HEK293 (cell line): ENCODE results near the gene DSCAML1.
"Not testable (repeated sequence)": the region's sequence is repeated elsewhere in the genome, so short reads cannot be mapped to it uniquely, and the experiment has no call there.

Source experiments
- CTCF ChIA-PET: fragments of 350-600 bp; formaldehyde crosslinking; extraction: SDS; loops from one replicate; lab custom pipeline; 2021; ENCODE audit warnings: antibody characterized with exemption; lab: Yijun Ruan, JAX
- POLR2A ChIA-PET: fragments of 300-600 bp; formaldehyde crosslinking; extraction: SDS; loops from one replicate; lab custom pipeline; 2020; ENCODE audit warnings: antibody characterized with exemption, inconsistent platforms; lab: Yijun Ruan, JAX
- H3K27ac ChIP-seq: fragments of 200-500 bp; sonication (Bioruptor generic); 2 replicates; pipeline ENCODE4 v1.5.1; 2014; ENCODE audit warnings: low read depth, low read length, control low read depth, inconsistent platforms; ENCODE audit errors: extremely low read depth
- H3K36me3 ChIP-seq, 2 experiments: fragments of 200-500 bp in 1 of 2; sonication (Bioruptor generic) in 1 of 2; 1 replicate in 1 of 2; 2 replicates in 1 of 2; pipeline ENCODE4 v1.5.1; 2014 to 2017; ENCODE audit warnings: inconsistent platforms in 2 of 2, low read length in 2 of 2; ENCODE audit not compliant: control insufficient read depth in 2 of 2, insufficient read depth in 1 of 2
- H3K4me1 ChIP-seq: fragments of 200-500 bp; sonication (Bioruptor generic); 2 replicates; pipeline ENCODE4 v1.5.1; 2014; ENCODE audit warnings: mild to moderate bottlenecking, low read length, inconsistent platforms; ENCODE audit not compliant: control insufficient read depth, insufficient read depth
- H3K4me3 ChIP-seq: 2 replicates; pipeline ENCODE4 v1.5.1; 2011; ENCODE audit warnings: low read depth, mild to moderate bottlenecking, control low read depth, low read length, moderate library complexity
- H3K9me3 ChIP-seq: fragments of 200-500 bp; sonication (Bioruptor generic); 2 replicates; pipeline ENCODE4 v1.5.1; 2014; ENCODE audit warnings: low read depth, low read length, inconsistent platforms; ENCODE audit not compliant: control insufficient read depth, insufficient read depth
- AEBP2 ChIP-seq: fragments of 450-650 bp; formaldehyde crosslinking; IDR thresholded peaks from 2 replicates; pipeline ENCODE4 v1.5.1; 2016; ENCODE audit warnings: missing biosample characterization, missing genetic modification characterization, borderline replicate concordance
- GFI1B ChIP-seq: fragments of 450-650 bp; formaldehyde crosslinking; IDR thresholded peaks from 2 replicates; pipeline ENCODE4 v1.5.1; 2016; ENCODE audit warnings: missing biosample characterization, missing genetic modification characterization
- HOXA7 ChIP-seq: sonication (generic); formaldehyde crosslinking; IDR thresholded peaks from 2 replicates; pipeline ENCODE4 v1.8.1; 2022; ENCODE audit warnings: missing genetic modification reagents, borderline replicate concordance
- KLF1 ChIP-seq: fragments of 450-650 bp; formaldehyde crosslinking; IDR thresholded peaks from 2 replicates; pipeline ENCODE4 v1.5.1; 2016; ENCODE audit warnings: missing biosample characterization, missing genetic modification characterization
- OVOL3 ChIP-seq: fragments of 450-650 bp; formaldehyde crosslinking; IDR thresholded peaks from 2 replicates; pipeline ENCODE4 v1.5.1; 2016; ENCODE audit warnings: missing biosample characterization, missing genetic modification characterization
- TCF7L2 ChIP-seq: IDR thresholded peaks from 2 replicates; pipeline ENCODE4 v1.6.1; 2011; ENCODE audit warnings: low read depth, mild to moderate bottlenecking, inconsistent platforms, low read length, moderate library complexity, borderline replicate concordance
- YY1 ChIP-seq: fragments of 450-650 bp; formaldehyde crosslinking; IDR thresholded peaks from 2 replicates; pipeline ENCODE4 v1.5.1; 2018; ENCODE audit warnings: missing biosample characterization, missing genetic modification characterization
- ZBTB7A ChIP-seq: fragments of 450-650 bp; formaldehyde crosslinking; IDR thresholded peaks from 2 replicates; pipeline ENCODE4 v1.5.1; 2016; ENCODE audit warnings: low read depth, missing biosample characterization, missing genetic modification characterization
- ZNF223 ChIP-seq: fragments of 450-650 bp; formaldehyde crosslinking; IDR thresholded peaks from 2 replicates; pipeline ENCODE4 v1.5.1; 2016; ENCODE audit warnings: missing biosample characterization, missing genetic modification characterization
- ZNF311 ChIP-seq: fragments of 450-650 bp; formaldehyde crosslinking; IDR thresholded peaks from 2 replicates; pipeline ENCODE4 v1.5.1; 2017; ENCODE audit warnings: missing biosample characterization, missing genetic modification characterization, borderline replicate concordance
- ZNF324 ChIP-seq: fragments of 450-650 bp; formaldehyde crosslinking; IDR thresholded peaks from 2 replicates; pipeline ENCODE4 v1.5.1; 2016; ENCODE audit warnings: missing biosample characterization, missing genetic modification characterization
- ZNF362 ChIP-seq: fragments of 450-650 bp; formaldehyde crosslinking; IDR thresholded peaks from 2 replicates; pipeline ENCODE4 v1.5.1; 2016; ENCODE audit warnings: missing biosample characterization, missing genetic modification characterization
- ZNF394 ChIP-seq: fragments of 450-650 bp; formaldehyde crosslinking; IDR thresholded peaks from 2 replicates; pipeline ENCODE4 v1.5.1; 2016; ENCODE audit warnings: missing biosample characterization, missing genetic modification characterization, mild to moderate bottlenecking, moderate library complexity, borderline replicate concordance
- ZNF501 ChIP-seq: fragments of 450-650 bp; formaldehyde crosslinking; IDR thresholded peaks from 2 replicates; pipeline ENCODE4 v1.5.1; 2016; ENCODE audit warnings: missing biosample characterization, missing genetic modification characterization
- ZNF561 ChIP-seq: fragments of 450-650 bp; IDR thresholded peaks from 2 replicates; pipeline ENCODE4 v1.5.1; 2018; ENCODE audit warnings: missing biosample characterization, missing genetic modification characterization, borderline replicate concordance
- ZNF621 ChIP-seq: fragments of 450-650 bp; formaldehyde crosslinking; IDR thresholded peaks from 2 replicates; pipeline ENCODE4 v1.5.1; 2017; ENCODE audit warnings: missing biosample characterization, missing genetic modification characterization
- ZNF660 ChIP-seq: fragments of 450-650 bp; IDR thresholded peaks from 2 replicates; pipeline ENCODE4 v1.5.1; 2018; ENCODE audit warnings: missing biosample characterization, mild to moderate bottlenecking, missing genetic modification characterization
- ZSCAN4 ChIP-seq: fragments of 450-650 bp; formaldehyde crosslinking; IDR thresholded peaks from 2 replicates; pipeline ENCODE4 v1.5.1; 2017; ENCODE audit warnings: missing biosample characterization, missing genetic modification characterization
- ZSCAN5A ChIP-seq: fragments of 450-650 bp; formaldehyde crosslinking; IDR thresholded peaks from 2 replicates; pipeline ENCODE4 v1.5.1; 2016; ENCODE audit warnings: missing biosample characterization, missing genetic modification characterization
- TF ChIP-seq, protein P1 (sequence below): fragments of 450-650 bp; IDR thresholded peaks from 2 replicates; pipeline ENCODE4 v1.5.1; 2018; ENCODE audit warnings: missing biosample characterization, mild to moderate bottlenecking, missing genetic modification characterization
- TF ChIP-seq, protein P2 (sequence below): IDR thresholded peaks from 2 replicates; pipeline ENCODE4 v1.6.1; 2011; ENCODE audit warnings: mild to moderate bottlenecking, low read depth, low read length, borderline replicate concordance

DSCAML1 gene

GRCh38 chr11:117458275-117459122, 338.5 kb downstream of the DSCAML1 start (continued):
- TF ChIP-seq ZNF324 (tag by site-specific recombination): no peak
- TF ChIP-seq HOXA7: no peak
- no peak for TF ChIP-seq KLF1 (tag by site-specific recombination)

GRCh38 chr11:117457835-117458234, 339.2 kb downstream of the DSCAML1 start:
- no peaks in the 10 kb centered on the region for H3K36me3 ChIP-seq
- H3K9me3 ChIP-seq: no peaks in the 10 kb centered on the region
- ChIA-PET POLR2A (no interaction called here), CTCF (no interaction called here)
- H3K27ac ChIP-seq: no peak overlapping the region
- TF ChIP-seq ZNF501: no peak
- TF ChIP-seq ZNF561 (tag by site-specific recombination): no peak
- no peak for TF ChIP-seq ZNF223 (tag by site-specific recombination)
- TF ChIP-seq TCF7L2: no peak
- no peak for TF ChIP-seq OVOL3 (tag by site-specific recombination)
- TF ChIP-seq ZSCAN5A (tag by site-specific recombination): no peak
- H3K4me3 ChIP-seq: no peak overlapping the region
- H3K4me1 ChIP-seq: no peaks in the 10 kb centered on the region

DNA sequence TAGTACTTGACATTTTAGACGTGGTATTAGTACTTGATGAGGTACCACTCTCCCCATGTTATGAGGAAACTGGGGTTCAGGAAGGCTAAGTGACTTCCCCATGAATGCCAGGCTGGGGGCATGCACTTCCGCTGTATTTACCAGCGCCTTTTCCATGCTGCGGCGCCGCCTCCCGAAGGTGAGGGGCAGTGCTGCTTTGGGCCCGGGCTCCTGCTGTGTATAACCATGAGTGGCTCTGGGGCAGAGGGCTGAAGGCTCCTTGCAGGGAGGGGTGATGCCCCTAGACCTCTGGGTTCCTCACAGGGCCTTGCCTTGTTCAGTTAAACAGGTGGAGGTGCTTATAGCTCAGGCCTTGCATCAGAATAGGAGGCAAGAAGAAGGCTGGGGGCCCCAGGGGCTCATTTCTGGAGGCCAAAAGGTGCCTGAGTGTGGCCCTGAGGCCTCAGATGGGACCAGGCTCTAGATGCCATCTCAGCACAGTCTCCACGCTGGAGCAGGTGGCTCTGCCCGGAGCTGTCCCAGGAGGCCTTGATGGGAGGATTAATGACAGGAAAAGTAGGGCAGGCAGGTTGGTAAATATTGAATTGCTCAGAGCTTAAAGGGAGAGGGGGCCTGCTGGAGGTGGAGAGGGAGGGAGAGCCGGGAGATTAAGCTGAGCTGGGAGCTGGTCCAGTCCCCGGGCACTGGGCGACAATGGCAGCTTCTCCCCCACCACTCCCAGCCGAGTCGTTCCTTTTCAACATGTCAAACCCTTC, 339.8 kb downstream of the DSCAML1 start:
- Histone ChIP-seq H3K9me3 (no peaks in the 10 kb centered on the region), H3K27ac (no peak overlapping the region), H3K4me3 (no peak overlapping the region), H3K4me1 (no peaks in the 10 kb centered on the region)
- ChIA-PET CTCF (interaction anchor here (0.6 kb wide), 1 partner anchor 506 kb away, joined by 4 read pairs; no protein-coding TSS in a partner anchor), POLR2A (no interaction called here)
- TF ChIP-seq, protein P1, sequence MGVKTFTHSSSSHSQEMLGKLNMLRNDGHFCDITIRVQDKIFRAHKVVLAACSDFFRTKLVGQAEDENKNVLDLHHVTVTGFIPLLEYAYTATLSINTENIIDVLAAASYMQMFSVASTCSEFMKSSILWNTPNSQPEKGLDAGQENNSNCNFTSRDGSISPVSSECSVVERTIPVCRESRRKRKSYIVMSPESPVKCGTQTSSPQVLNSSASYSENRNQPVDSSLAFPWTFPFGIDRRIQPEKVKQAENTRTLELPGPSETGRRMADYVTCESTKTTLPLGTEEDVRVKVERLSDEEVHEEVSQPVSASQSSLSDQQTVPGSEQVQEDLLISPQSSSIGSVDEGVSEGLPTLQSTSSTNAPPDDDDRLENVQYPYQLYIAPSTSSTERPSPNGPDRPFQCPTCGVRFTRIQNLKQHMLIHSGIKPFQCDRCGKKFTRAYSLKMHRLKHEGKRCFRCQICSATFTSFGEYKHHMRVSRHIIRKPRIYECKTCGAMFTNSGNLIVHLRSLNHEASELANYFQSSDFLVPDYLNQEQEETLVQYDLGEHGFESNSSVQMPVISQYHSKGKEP (tag by site-specific recombination): no peak
- TF ChIP-seq ZNF362 (tag by site-specific recombination): no peak
- no peak for TF ChIP-seq ZSCAN4
- TF ChIP-seq ZBTB7A (tag by site-specific recombination): no peak
- TF ChIP-seq GFI1B (tag by site-specific recombination): no peak
- no peak for TF ChIP-seq YY1 (tag by site-specific recombination)
- TF ChIP-seq AEBP2: no peak
- TF ChIP-seq, protein P2, sequence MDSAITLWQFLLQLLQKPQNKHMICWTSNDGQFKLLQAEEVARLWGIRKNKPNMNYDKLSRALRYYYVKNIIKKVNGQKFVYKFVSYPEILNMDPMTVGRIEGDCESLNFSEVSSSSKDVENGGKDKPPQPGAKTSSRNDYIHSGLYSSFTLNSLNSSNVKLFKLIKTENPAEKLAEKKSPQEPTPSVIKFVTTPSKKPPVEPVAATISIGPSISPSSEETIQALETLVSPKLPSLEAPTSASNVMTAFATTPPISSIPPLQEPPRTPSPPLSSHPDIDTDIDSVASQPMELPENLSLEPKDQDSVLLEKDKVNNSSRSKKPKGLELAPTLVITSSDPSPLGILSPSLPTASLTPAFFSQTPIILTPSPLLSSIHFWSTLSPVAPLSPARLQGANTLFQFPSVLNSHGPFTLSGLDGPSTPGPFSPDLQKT: no peak
- no peak for TF ChIP-seq ZNF621 (tag by site-specific recombination)
- no peak for TF ChIP-seq ZNF660
- TF ChIP-seq ZNF311 (tag by site-specific recombination): no peak
- TF ChIP-seq ZNF394 (tag by site-specific recombination): no peak
- TF ChIP-seq, all 188 proteins: peak for 0
- H3K36me3 ChIP-seq: no peaks in the 10 kb centered on the region

DNA sequence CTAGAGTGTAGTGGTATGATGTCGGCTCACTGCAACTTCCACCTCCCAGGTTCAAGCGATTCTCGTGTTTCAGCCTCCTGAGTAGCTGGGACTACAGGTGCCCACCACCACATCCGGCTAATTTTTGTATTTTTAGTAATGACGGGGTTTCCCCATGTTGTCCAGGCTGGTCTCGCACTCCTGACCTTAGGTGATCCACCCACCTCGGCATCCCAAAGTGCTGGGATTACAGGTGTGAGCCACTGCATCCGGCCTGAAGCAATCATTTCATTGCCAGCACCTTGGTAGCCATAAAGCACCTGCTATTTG, 340.3 kb downstream of the DSCAML1 start:
- POLR2A ChIA-PET, H3K36me3 ChIP-seq, H3K4me3 ChIP-seq, H3K9me3 ChIP-seq, H3K4me1 ChIP-seq, H3K27ac ChIP-seq: not testable (repeated sequence)
- CTCF ChIA-PET: interaction anchor here (0.6 kb wide), 1 partner anchor 506 kb away, joined by 4 read pairs; no protein-coding TSS in a partner anchor
